ENCODE measurements around the gene OTOG.

- TF ChIP-seq CTCF (IDR thresholded peaks at IDR 0.05) = no peak
- TF ChIP-seq POLR2A (IDR thresholded peaks at IDR 0.05) = no peak
Measured at GRCh38 chr11:17600316-17601255, 53.5 kb downstream of the OTOG start.

Measured in lower leg skin (tissue), 3 donors.